CD14-positive monocyte (primary cell): ENCODE data around the gene CNTRL. TPM values are rescaled to one million over a fixed set of nuclear protein-coding genes. Genes with fewer than 3 reads are reported as not detected.

Source experiments
- DNase-seq, 3 donors: peaks; one replicate each; pipeline ENCODE4 v3.0.0-alpha.2; 2011 to 2022
- H2AFZ ChIP-seq: 2 replicates; pipeline ENCODE4 v1.6.0; 2012; ENCODE audit warnings: mild to moderate bottlenecking, low read depth, low read length, inconsistent platforms; ENCODE audit not compliant: insufficient read depth, poor library complexity, severe bottlenecking
- H3K27ac ChIP-seq, 2 donors: 1 replicate in 1 of 2; 2 replicates in 1 of 2; pipeline ENCODE4 v1.5.1; 2012 to 2013; ENCODE audit warnings: low read length in 2 of 2, control low read depth in 1 of 2, inconsistent platforms in 1 of 2, low read depth in 1 of 2, mild to moderate bottlenecking in 1 of 2
- H3K27me3 ChIP-seq, 2 donors: one replicate each; pipeline versions ENCODE4 v1.6.0 to v1.6.1; 2011 to 2013; ENCODE audit warnings: low read length in 2 of 2; ENCODE audit not compliant: control insufficient read depth in 2 of 2, insufficient read depth in 2 of 2
- H3K36me3 ChIP-seq, 2 donors: replicated peaks in 1 of 2; 1 replicate in 1 of 2; 2 replicates in 1 of 2; pipeline versions ENCODE4 v1.5.1 to v1.6.1; 2012 to 2013; ENCODE audit warnings: low read length in 2 of 2, control low read depth in 1 of 2, inconsistent platforms in 1 of 2, mild to moderate bottlenecking in 1 of 2; ENCODE audit not compliant: insufficient read depth in 2 of 2, control insufficient read depth in 1 of 2
- H3K4me1 ChIP-seq, 2 donors: 1 replicate in 1 of 2; 2 replicates in 1 of 2; pipeline versions ENCODE4 v1.5.1 to v1.6.1; 2012 to 2013; ENCODE audit warnings: low read length in 2 of 2, control low read depth in 1 of 2, inconsistent platforms in 1 of 2, mild to moderate bottlenecking in 1 of 2, moderate library complexity in 1 of 2; ENCODE audit not compliant: insufficient read depth in 2 of 2, control insufficient read depth in 1 of 2
- H3K4me2 ChIP-seq: replicated peaks from 2 replicates; pipeline ENCODE3; 2012; ENCODE audit warnings: low read length, moderate library complexity, mild to moderate bottlenecking; ENCODE audit not compliant: poor library complexity, severe bottlenecking; ENCODE audit errors: extremely low read depth
- H3K4me3 ChIP-seq, 3 experiments: fragments of 200-600 bp in 1 of 3; sonication (generic) in 1 of 3; replicated peaks in 1 of 3; 1 replicate in 2 of 3; 2 replicates in 1 of 3; pipeline ENCODE4 v1.5.1; 2011 to 2013; ENCODE audit warnings: low read length in 3 of 3, mild to moderate bottlenecking in 3 of 3, control low read depth in 2 of 3, low read depth in 2 of 3, inconsistent platforms in 1 of 3, moderate library complexity in 1 of 3
- H3K79me2 ChIP-seq: 2 replicates; pipeline ENCODE4 v1.6.0; 2012; ENCODE audit warnings: mild to moderate bottlenecking, control low read depth, inconsistent platforms, low read length, moderate library complexity; ENCODE audit not compliant: insufficient read depth
- H3K9ac ChIP-seq: 2 replicates; pipeline ENCODE4 v1.6.0; 2017; ENCODE audit warnings: low read length, mild to moderate bottlenecking; ENCODE audit not compliant: insufficient read depth, poor library complexity, severe bottlenecking
- H3K9me3 ChIP-seq, 2 donors: replicated peaks in 1 of 2; 1 replicate in 1 of 2; 2 replicates in 1 of 2; pipeline versions ENCODE4 v1.5.1 to v1.6.1; 2012 to 2013; ENCODE audit warnings: low read length in 2 of 2, control low read depth in 1 of 2; ENCODE audit not compliant: control insufficient read depth in 1 of 2, insufficient read depth in 1 of 2
- H4K20me1 ChIP-seq: 2 replicates; pipeline ENCODE4 v1.6.0; 2012; ENCODE audit warnings: mild to moderate bottlenecking, low read length, control low read depth, moderate library complexity; ENCODE audit not compliant: insufficient read depth
- H3K27ac Mint-ChIP-seq, 7 donors: one replicate each; pipeline ENCODE4 v1.8.0; 2020; ENCODE audit warnings: mild to moderate bottlenecking in 7 of 7, mixed read lengths in 7 of 7, moderate library complexity in 6 of 7, inconsistent platforms in 2 of 7
- H3K27me3 Mint-ChIP-seq, 3 donors: one replicate each; pipeline ENCODE4 v1.8.0; 2021 to 2022; ENCODE audit warnings: low read depth in 3 of 3, mild to moderate bottlenecking in 3 of 3, mixed read lengths in 3 of 3, moderate library complexity in 3 of 3, inconsistent platforms in 1 of 3
- H3K36me3 Mint-ChIP-seq, 2 donors: one replicate each; pipeline ENCODE4 v1.8.0; 2020; ENCODE audit warnings: mixed read lengths in 2 of 2, inconsistent platforms in 1 of 2, mild to moderate bottlenecking in 1 of 2
- H3K4me1 Mint-ChIP-seq: one replicate; pipeline ENCODE4 v1.8.0; 2020; ENCODE audit warnings: mild to moderate bottlenecking, mixed read lengths
- H3K4me3 Mint-ChIP-seq, 2 donors: one replicate each; pipeline ENCODE4 v1.8.0; 2020; ENCODE audit warnings: mild to moderate bottlenecking in 2 of 2, mixed read lengths in 2 of 2, moderate library complexity in 1 of 2
- H3K9me3 Mint-ChIP-seq, 7 donors: one replicate each; pipeline ENCODE4 v1.8.0; 2020 to 2022; ENCODE audit warnings: mixed read lengths in 7 of 7, mild to moderate bottlenecking in 6 of 7, moderate library complexity in 6 of 7, inconsistent platforms in 2 of 7
- CTCF ChIP-seq: fragments of 200-600 bp; IDR thresholded peaks from one replicate; pipeline ENCODE4 v1.8.0; 2022; ENCODE audit warnings: antibody characterized with exemption, mild to moderate bottlenecking
- WGBS: methylation state at CpG from one replicate; pipeline ENCODE4 v1.1.5; 2013; ENCODE audit warnings: missing lambda C conversion rate; ENCODE audit not compliant: insufficient coverage; 5-methylcytosine and 5-hydroxymethylcytosine counted together
- intact Hi-C, 2 donors: fragments of 100-400 bp; cut with micrococcal nuclease; formaldehyde crosslinking; loops; one replicate each; pipeline versions ENCODE4 v1.15.0 to v1.15.1; 2023
- polyA plus RNA-seq, 3 donors: library from polyadenylated mRNA; depleted of rRNA in 1 of 3; unstranded in 2 of 3; stranded (reverse) in 1 of 3; fragments of 300-500 nt in 2 of 3; fragments of >200 nt in 1 of 3; fragmentation: Illumina TruSeq in 2 of 3; gene quantifications; 1 replicate in 2 of 3; 2 replicates in 1 of 3; pipeline ENCODE4 v1.2.3, GENCODE V29; 2012 to 2021

CNTRL gene
- polyA plus RNA-seq, 3 donors = 3.9 to 26.8 (median 4.8) TPM

- peaks cover 43% of the 10 kb centered on the region for H3K4me1 Mint-ChIP-seq
- H3K36me3 ChIP-seq = peaks cover 10 to 37% of the 10 kb centered on the region in 2 donors
- no peaks in the 10 kb centered on the region for H3K27me3 ChIP-seq
- DNase-seq = no peak
- intact Hi-C loops = no loop called here
- H3K4me3 ChIP-seq = no peak overlapping the region
- H3K36me3 Mint-ChIP-seq = peaks cover 24 to 26% of the 10 kb centered on the region in 2 donors
- H3K27ac ChIP-seq = no peak overlapping the region
- no peaks in the 10 kb centered on the region for H3K9me3 Mint-ChIP-seq
- H3K4me1 ChIP-seq = peaks cover 16 to 26% of the 10 kb centered on the region in 2 donors
- WGBS = no CpG with 5 or more reads among the region's 1 CpG
- no peak overlapping the region for H3K4me2 ChIP-seq
- no peak overlapping the region for H3K27ac Mint-ChIP-seq
- peaks cover 97% of the 10 kb centered on the region for H4K20me1 ChIP-seq
- H3K4me3 Mint-ChIP-seq = no peak overlapping the region
- H3K9me3 ChIP-seq = no peaks in the 10 kb centered on the region
- no peak overlapping the region for H3K9ac ChIP-seq
- H2AFZ ChIP-seq = no peak overlapping the region
- H3K79me2 ChIP-seq = peaks cover 100% of the 10 kb centered on the region
- no peak for TF ChIP-seq CTCF
- no peaks in the 10 kb centered on the region for H3K27me3 Mint-ChIP-seq
Measured at GRCh38 chr9:121189006-121189405, 114.3 kb downstream of the CNTRL start.

GRCh38 chr9:121189660-121190059 lies 114.9 kb downstream of the CNTRL start:
- 95% methylated on average over 3 of the region's 3 CpGs for WGBS
- Mint-ChIP-seq H3K4me1 (peaks cover 41% of the 10 kb centered on the region), H3K27me3 (no peaks in the 10 kb centered on the region), H3K36me3 (peaks cover 21 to 23% of the 10 kb centered on the region in 2 donors), H3K4me3 (no peak overlapping the region), H3K27ac (peak overlapping the region in 2 of 7 donors; percentile 10 to 62), H3K9me3 (no peaks in the 10 kb centered on the region)
- Histone ChIP-seq H3K79me2 (peaks cover 100% of the 10 kb centered on the region), H4K20me1 (peaks cover 97% of the 10 kb centered on the region), H3K9me3 (no peaks in the 10 kb centered on the region), H3K4me1 (peaks cover 16 to 31% of the 10 kb centered on the region in 2 donors), H3K27ac (peak overlapping the region in 1 of 2 donors; percentile 17), H3K27me3 (no peaks in the 10 kb centered on the region), H3K4me2 (no peak overlapping the region), H3K9ac (no peak overlapping the region), H3K4me3 (no peak overlapping the region), H2AFZ (no peak overlapping the region), H3K36me3 (peaks cover 6 to 33% of the 10 kb centered on the region in 2 donors)
- DNase-seq = no peak
- intact Hi-C loops = no loop called here
- no peak for TF ChIP-seq CTCF
